ENCODE data around the gene GPR35. TPM values are rescaled to one million over a fixed set of nuclear protein-coding genes. Genes with fewer than 3 reads are reported as not detected.

Gene GPR35
- polyA plus RNA-seq, 1 of the 3 experiments (the other 2 are of a cell fraction): 1.2 TPM

GRCh38 chr2:240651185-240651584 is 25.9 kb downstream of the GPR35 start:
- H3K27me3 ChIP-seq (ENCODE audit: insufficient read depth): peaks cover 15% of the 10 kb centered on the region; the same call in 1 of the 2 replicates
- H3F3A ChIP-seq (replicated peaks; ENCODE audit: insufficient read depth): no peaks in the 10 kb centered on the region

GRCh38 chr2:240655931-240656886 is 30.9 kb downstream of the GPR35 start:
- H3K4me1 ChIP-seq (ENCODE audit: control insufficient read depth in 1 of 2, insufficient read depth in 2 of 2, low read depth in 1 of 2, low read length in 1 of 2): no peaks in the 10 kb centered on the region
- ChIA-PET POLR2A (no interaction called here), CTCF (interaction anchor here (1.1 to 1.5 kb wide), 2 partner anchors 17 to 48 kb away, joined by 3 read pairs; no protein-coding TSS in a partner anchor)
- no peak overlapping the region for H3K4me3 ChIP-seq (ENCODE audit: low read depth in 2 of 2, low read length in 1 of 2)
- no peak overlapping the region for H3K9ac ChIP-seq
- peaks cover 15% of the 10 kb centered on the region; the same call in 1 of the 2 replicates for H3K27me3 ChIP-seq (ENCODE audit: insufficient read depth)
- H3K27ac ChIP-seq (ENCODE audit: low read depth in 2 of 2, low read length in 1 of 2): no peak overlapping the region
- H3K4me2 ChIP-seq: no peak overlapping the region
- H3K36me3 ChIP-seq (replicated peaks in 1 of 2; ENCODE audit: control insufficient read depth in 1 of 2, insufficient read depth in 2 of 2, low read length in 1 of 2): no peaks in the 10 kb centered on the region
- no peaks in the 10 kb centered on the region for H3F3A ChIP-seq (replicated peaks; ENCODE audit: insufficient read depth)
- no peaks in the 10 kb centered on the region for H4K20me1 ChIP-seq (ENCODE audit: insufficient read depth)
- 0 out of 2 replicates have a peak overlapping the region, but pooled peaks have one; percentile 29 for H2AFZ ChIP-seq (ENCODE audit: low read depth)
- no peaks in the 10 kb centered on the region for H3K9me2 ChIP-seq
- WGBS (ENCODE audit: low lambda C conversion rate): 32% methylated on average over 10 of the region's 10 CpGs
- H3K9me3 ChIP-seq: no peaks in the 10 kb centered on the region
- no peaks in the 10 kb centered on the region for H3K79me2 ChIP-seq (ENCODE audit: insufficient read depth)
- no peak for DNase-seq
- TF ChIP-seq FOXM1 (IDR thresholded peaks at IDR 0.05; ENCODE audit: low read depth) (no peak), ELF1 (IDR thresholded peaks at IDR 0.05) (no peak), USF1 (IDR thresholded peaks at IDR 0.05; ENCODE audit: borderline replicate concordance, low read depth) (no peak), GABPA (IDR thresholded peaks at IDR 0.05; ENCODE audit: low read depth) (no peak), EZH2phosphoT487 (IDR thresholded peaks at IDR 0.05; ENCODE audit: borderline replicate concordance, low read depth) (no peak), CTCF (IDR thresholded peaks at IDR 0.05) (no peak), PBX3 (IDR thresholded peaks at IDR 0.05) (no peak), MEF2A (IDR thresholded peaks at IDR 0.05; ENCODE audit: borderline replicate concordance, low read depth) (no peak), RAD21 (IDR thresholded peaks at IDR 0.05; ENCODE audit: low read length) (no peak), SMC3 (IDR thresholded peaks at IDR 0.05; ENCODE audit: low read depth, low read length) (no peak), CHD2 (IDR thresholded peaks at IDR 0.05; ENCODE audit: low read length, partially characterized antibody) (no peak), RCOR1 (IDR thresholded peaks at IDR 0.05; ENCODE audit: low read length) (no peak), MXI1 (IDR thresholded peaks at IDR 0.05; ENCODE audit: low read depth, low read length) (no peak), RXRA (IDR thresholded peaks at IDR 0.05; ENCODE audit: borderline replicate concordance, low read depth) (no peak), EP300 (IDR thresholded peaks at IDR 0.05; ENCODE audit: borderline replicate concordance in 1 of 2, low read depth in 1 of 2, low read length in 1 of 2) (no peak), RFX5 (IDR thresholded peaks at IDR 0.05; ENCODE audit: low read length) (no peak), FOXJ3 (CRISPR knock-in tag; IDR thresholded peaks at IDR 0.05) (no peak)

More at GRCh38 chr2:240651185-240651584, 25.9 kb downstream of the GPR35 start:
- CTCF ChIA-PET: interaction anchor here (1.3 kb wide), 2 partner anchors 10 to 47 kb away, joined by 3 read pairs; no protein-coding TSS in a partner anchor
- H3K9ac ChIP-seq: no peak overlapping the region
- POLR2A ChIA-PET: no interaction called here
- H3K9me3 ChIP-seq: no peaks in the 10 kb centered on the region
- H3K4me3 ChIP-seq (ENCODE audit: low read depth in 2 of 2, low read length in 1 of 2): no peak overlapping the region
- H3K9me2 ChIP-seq: no peaks in the 10 kb centered on the region
- no peak overlapping the region for H2AFZ ChIP-seq (ENCODE audit: low read depth)
- no peak overlapping the region for H3K27ac ChIP-seq (ENCODE audit: low read depth in 2 of 2, low read length in 1 of 2)
- WGBS (ENCODE audit: low lambda C conversion rate): 10% methylated on average over 2 of the region's 3 CpGs
- no peaks in the 10 kb centered on the region for H3K79me2 ChIP-seq (ENCODE audit: insufficient read depth)
- H3K4me2 ChIP-seq: no peak overlapping the region
- no peaks in the 10 kb centered on the region for H3K4me1 ChIP-seq (ENCODE audit: control insufficient read depth in 1 of 2, insufficient read depth in 2 of 2, low read depth in 1 of 2, low read length in 1 of 2)
- no peak for DNase-seq
- no peak for TF ChIP-seq USF2 (IDR thresholded peaks at IDR 0.05; ENCODE audit: borderline replicate concordance, low read depth, low read length)
- TF ChIP-seq USF1 (IDR thresholded peaks at IDR 0.05; ENCODE audit: borderline replicate concordance, low read depth): no peak
- no peaks in the 10 kb centered on the region for H3K36me3 ChIP-seq (replicated peaks in 1 of 2; ENCODE audit: control insufficient read depth in 1 of 2, insufficient read depth in 2 of 2, low read length in 1 of 2)
- no peaks in the 10 kb centered on the region for H4K20me1 ChIP-seq (ENCODE audit: insufficient read depth)

Data from SK-N-SH (cell line).